ENCODE results near the gene IGF1R. TPM values are rescaled to one million over a fixed set of nuclear protein-coding genes. Genes with fewer than 3 reads are reported as not detected.

IGF1R gene
- total and polyA plus RNA-seq, 7 donors = 1.2 to 130 (median 39.6) TPM

- Histone ChIP-seq H3K4me3 (no peak overlapping the region), H3K27me3 (no peaks in the 10 kb centered on the region), H3K9me3 (no peaks in the 10 kb centered on the region), H3K4me1 (peaks cover 0 to 20% (median 14%) of the 10 kb centered on the region in 4 donors), H3K27ac (no peak overlapping the region), H3K36me3 (peaks cover 12 to 82% (median 47%) of the 10 kb centered on the region in 4 donors)
- TF ChIP-seq CTCF (IDR thresholded peaks at IDR 0.05) (no peak), POLR2AphosphoS5 (IDR thresholded peaks at IDR 0.05) (no peak), POLR2A (IDR thresholded peaks at IDR 0.05) (no peak), EP300 (IDR thresholded peaks at IDR 0.05) (no peak)
- 75 to 79% methylated on average over 10 of the region's 10 CpGs for WGBS, 2 donors
- intact Hi-C loops (cut with DNase I) = no loop called here
- no peak for DNase-seq
These were observed 271.9 kb downstream of the IGF1R start for GRCh38 chr15:98920091-98920880.

DNA sequence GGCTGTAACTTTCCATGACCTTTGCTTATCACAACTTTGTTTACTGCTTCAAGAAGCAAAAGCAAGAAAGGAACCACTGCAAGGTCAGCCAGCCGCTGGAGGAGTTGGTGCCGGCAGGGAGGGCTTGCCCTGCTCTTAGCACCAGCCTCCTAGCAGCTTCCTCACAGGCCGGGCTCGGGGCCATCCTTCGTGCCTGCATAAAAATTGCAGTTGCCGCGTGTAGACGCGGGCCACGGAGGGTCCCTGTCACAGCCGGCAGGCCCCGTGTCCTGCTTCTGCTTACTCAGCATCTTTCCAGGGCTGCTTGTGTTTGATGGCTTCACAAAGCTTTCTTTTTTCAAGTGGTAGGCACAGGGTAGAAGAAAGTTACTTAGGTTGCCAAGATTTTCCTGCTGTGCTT, 274.8 kb downstream of the IGF1R start:
- no peaks in the 10 kb centered on the region for H3K9me3 ChIP-seq
- no peak overlapping the region for H3K27ac ChIP-seq
- WGBS, 2 donors = 91 to 94% methylated on average over 12 of the region's 12 CpGs
- H3K36me3 ChIP-seq = peaks cover 12 to 62% (median 28%) of the 10 kb centered on the region in 4 donors
- no peak for DNase-seq
- H3K4me3 ChIP-seq = no peak overlapping the region
- intact Hi-C loops (cut with DNase I) = no loop called here
- H3K27me3 ChIP-seq = no peaks in the 10 kb centered on the region
- TF ChIP-seq CTCF (IDR thresholded peaks at IDR 0.05) (no peak), POLR2A (IDR thresholded peaks at IDR 0.05) (no peak)
- peaks cover 0 to 35% (median 30%) of the 10 kb centered on the region in 4 donors for H3K4me1 ChIP-seq

GRCh38 chr15:98923579-98923978, 275.2 kb downstream of the IGF1R start:
- DNase-seq = no peak
- Histone ChIP-seq H3K27ac (peak overlapping the region in 1 of 4 donors; percentile 54), H3K27me3 (no peaks in the 10 kb centered on the region), H3K4me1 (peaks cover 0 to 36% (median 30%) of the 10 kb centered on the region in 4 donors), H3K36me3 (peaks cover 12 to 60% (median 29%) of the 10 kb centered on the region in 4 donors), H3K9me3 (no peaks in the 10 kb centered on the region), H3K4me3 (no peak overlapping the region)
- TF ChIP-seq CTCF (IDR thresholded peaks at IDR 0.05) (no peak), POLR2AphosphoS5 (IDR thresholded peaks at IDR 0.05) (no peak), POLR2A (IDR thresholded peaks at IDR 0.05) (no peak), EP300 (IDR thresholded peaks at IDR 0.05) (no peak)
- 85% methylated on average over 10 of the region's 10 CpGs for WGBS, 2 donors
- intact Hi-C loops (cut with DNase I) = no loop called here

DNA sequence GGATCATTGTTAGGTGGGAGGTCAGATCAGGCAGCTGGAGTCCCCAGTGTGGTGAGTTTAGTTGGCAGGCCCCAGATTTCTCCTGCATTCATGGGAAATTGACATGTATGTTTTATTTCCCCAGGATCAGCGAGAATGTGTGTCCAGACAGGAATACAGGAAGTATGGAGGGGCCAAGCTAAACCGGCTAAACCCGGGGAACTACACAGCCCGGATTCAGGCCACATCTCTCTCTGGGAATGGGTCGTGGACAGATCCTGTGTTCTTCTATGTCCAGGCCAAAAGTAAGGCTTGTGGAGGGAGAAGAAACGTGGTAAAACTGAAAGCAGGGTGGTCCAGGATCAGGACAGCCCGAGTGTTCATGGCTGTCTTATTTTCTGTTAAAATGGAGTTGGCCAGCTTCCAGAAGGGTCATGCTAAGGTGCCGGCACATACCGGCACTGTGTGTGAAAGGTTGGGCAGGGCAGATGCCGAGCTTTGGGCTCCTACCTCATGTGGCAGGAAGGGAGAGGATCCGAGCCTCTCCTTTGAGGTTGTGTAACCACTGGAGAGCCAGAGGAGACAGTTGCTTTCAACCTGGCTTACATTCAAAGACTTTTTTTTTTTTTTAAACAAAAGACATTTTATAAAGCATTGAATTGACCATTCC, 276.2 kb downstream of the IGF1R start:
- H3K4me3 ChIP-seq = no peak overlapping the region
- intact Hi-C loops (cut with DNase I) = no loop called here
- peaks cover 12 to 60% (median 32%) of the 10 kb centered on the region in 4 donors for H3K36me3 ChIP-seq
- 76 to 78% methylated on average over 11 of the region's 11 CpGs for WGBS, 2 donors
- peak overlapping the region; percentile 38 to 61 (median 50) for H3K27ac ChIP-seq
- TF ChIP-seq POLR2AphosphoS5 (IDR thresholded peaks at IDR 0.05) (peak in 1 of 4 donors; percentile 6), POLR2A (IDR thresholded peaks at IDR 0.05) (no peak), EP300 (IDR thresholded peaks at IDR 0.05) (no peak), CTCF (IDR thresholded peaks at IDR 0.05) (no peak)
- H3K9me3 ChIP-seq = no peaks in the 10 kb centered on the region
- no peaks in the 10 kb centered on the region for H3K27me3 ChIP-seq
- DNase-seq = no peak
- H3K4me1 ChIP-seq = peaks cover 0 to 36% (median 30%) of the 10 kb centered on the region in 4 donors
